ENCODE measurements around the gene C10orf90. TPM values are rescaled to one million over a fixed set of nuclear protein-coding genes. Genes with fewer than 3 reads are reported as not detected.

Gene C10orf90
- total RNA-seq, 1 donor, result not detected

- DNase-seq (ENCODE audit: low read depth), result no peak
- H3K4me3 ChIP-seq (ENCODE audit: low read depth, low read length), result no peak overlapping the region
- TF ChIP-seq CTCF (IDR thresholded peaks at IDR 0.05; ENCODE audit: insufficient read depth, low read depth, low read length), result no peak
Measured at GRCh38 chr10:126595160-126595559, 75.3 kb downstream of the C10orf90 start.

DNA sequence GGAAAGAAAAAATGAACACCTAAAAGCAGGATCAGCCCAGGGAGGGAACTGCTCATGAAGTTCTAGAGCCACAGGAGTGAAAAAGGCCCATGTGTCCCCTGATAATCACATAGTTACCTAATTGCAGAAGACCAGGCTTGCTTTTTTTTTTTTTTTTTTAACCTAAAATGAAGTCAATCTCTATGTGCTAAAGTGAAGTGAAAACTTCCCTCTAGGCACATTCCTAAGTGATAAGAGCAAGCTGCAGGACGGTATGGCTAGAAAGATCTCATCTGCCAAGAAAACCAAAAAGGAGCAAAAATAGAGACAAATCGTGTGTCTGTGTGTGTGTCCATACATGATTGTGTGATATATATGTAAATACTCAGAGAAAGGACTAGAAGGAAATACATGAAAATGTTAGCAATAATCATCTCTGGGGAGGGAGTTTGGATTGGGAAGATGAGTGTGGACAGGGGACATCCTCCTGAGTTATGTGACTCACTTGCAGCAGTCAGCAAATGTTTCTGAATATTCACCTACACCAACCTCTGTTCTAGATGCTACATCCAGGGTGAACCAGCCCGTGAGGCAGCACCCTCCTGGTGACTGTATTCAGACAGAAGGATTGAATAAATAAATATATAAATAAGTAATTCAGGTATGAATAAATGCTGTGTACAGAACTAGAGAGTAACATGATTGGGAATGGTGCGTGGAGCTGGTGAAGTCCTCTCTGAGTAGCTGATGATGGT lies 76.4 kb downstream of the C10orf90 start:
- no peak overlapping the region for H3K4me3 ChIP-seq (ENCODE audit: low read depth, low read length)
- TF ChIP-seq CTCF (IDR thresholded peaks at IDR 0.05; ENCODE audit: insufficient read depth, low read depth, low read length), result no peak

DNA sequence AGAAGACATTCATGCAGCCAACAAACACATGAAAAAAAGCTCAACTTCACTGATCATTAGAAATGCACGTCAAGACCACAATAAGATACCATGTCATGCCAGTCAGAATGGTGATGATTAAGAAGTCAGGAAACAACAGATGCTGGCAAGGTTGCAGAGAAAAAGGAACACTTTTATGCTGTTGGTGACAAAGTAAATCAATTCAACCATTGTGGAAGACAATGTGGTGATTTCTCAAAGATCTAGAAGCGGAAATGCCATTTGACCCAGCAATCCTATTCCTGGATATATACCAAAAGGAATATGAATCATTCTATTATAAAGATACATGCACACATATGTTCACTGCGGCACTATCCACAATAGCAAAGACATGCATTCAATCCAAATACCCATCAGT lies 77.6 kb downstream of the C10orf90 start:
- H3K4me3 ChIP-seq (ENCODE audit: low read depth, low read length), result no peak overlapping the region
- no peak for TF ChIP-seq CTCF (IDR thresholded peaks at IDR 0.05; ENCODE audit: insufficient read depth, low read depth, low read length)
- DNase-seq (ENCODE audit: low read depth), result no peak

More for the DNA sequence above, 76.4 kb downstream of the C10orf90 start:
- no peak for DNase-seq (ENCODE audit: low read depth)

GRCh38 chr10:126588024-126588423 lies 82.5 kb downstream of the C10orf90 start:
- DNase-seq (ENCODE audit: low read depth), result no peak
- no peak overlapping the region for H3K4me3 ChIP-seq (ENCODE audit: low read depth, low read length)
- no peak for TF ChIP-seq CTCF (IDR thresholded peaks at IDR 0.05; ENCODE audit: insufficient read depth, low read depth, low read length)

- no peak overlapping the region for H3K4me3 ChIP-seq (ENCODE audit: low read depth, low read length)
- DNase-seq (ENCODE audit: low read depth), result no peak
- TF ChIP-seq CTCF (IDR thresholded peaks at IDR 0.05; ENCODE audit: insufficient read depth, low read depth, low read length), result no peak
Measured at GRCh38 chr10:126586878-126587277, 83.6 kb downstream of the C10orf90 start.

DNA sequence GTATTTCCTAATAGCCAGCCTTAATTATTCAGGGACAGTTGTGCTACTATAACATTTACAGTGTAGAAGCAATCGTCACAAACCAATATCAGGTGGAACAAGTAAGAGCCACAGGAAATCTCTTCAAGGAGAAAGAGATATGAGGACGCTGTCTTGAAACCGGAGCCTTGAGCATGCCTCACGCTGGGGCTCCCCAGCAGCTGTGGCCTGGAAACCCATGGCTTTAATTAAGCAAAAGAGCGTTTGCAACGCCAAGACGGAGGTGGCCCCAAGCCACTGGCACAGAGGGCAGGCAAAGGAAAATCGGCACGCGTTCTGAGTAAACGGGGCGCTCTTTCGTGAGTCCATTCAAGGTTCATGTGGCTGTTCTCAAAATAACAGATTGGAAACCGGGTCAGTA lies 84.4 kb downstream of the C10orf90 start:
- H3K4me3 ChIP-seq (ENCODE audit: low read depth, low read length), result no peak overlapping the region
- no peak for TF ChIP-seq CTCF (IDR thresholded peaks at IDR 0.05; ENCODE audit: insufficient read depth, low read depth, low read length)
- no peak for DNase-seq (ENCODE audit: low read depth)

All from fibroblast of villous mesenchyme (primary cell).